Measurements from ENCODE around the gene ALDH3A2. TPM values are rescaled to one million over a fixed set of nuclear protein-coding genes. Genes with fewer than 3 reads are reported as not detected.

ALDH3A2 gene
- total RNA-seq, 1 experiment from 2014 or later, result 97.3 TPM

DNA sequence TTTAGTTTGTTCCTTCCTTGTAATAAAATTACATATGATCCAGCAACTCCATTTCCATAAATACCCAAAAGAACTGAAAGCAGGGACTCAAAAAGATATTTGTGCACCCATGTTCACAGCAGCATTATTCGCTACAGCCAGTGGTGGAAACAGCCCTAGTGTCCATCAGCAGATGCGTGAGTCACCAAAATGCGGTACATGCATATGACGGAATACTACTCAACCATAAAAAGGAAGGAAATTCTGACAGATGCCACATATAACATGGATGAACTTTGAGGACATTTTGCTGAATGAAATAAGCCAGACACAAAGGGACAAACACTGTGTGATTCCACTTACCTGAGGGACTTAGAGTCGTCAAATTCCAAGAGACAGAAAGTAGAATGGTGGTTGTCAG, 76.9 kb downstream of the ALDH3A2 start:
- intact Hi-C loops (cut with micrococcal nuclease; ENCODE audit: unreplicated experiment), result no loop called here
- H3K4me3 ChIP-seq (ENCODE audit: low read depth, low read length, poor library complexity, severe bottlenecking), result no peak overlapping the region
- H3K9me3 ChIP-seq (ENCODE audit: low read depth, low read length, poor library complexity, severe bottlenecking), result no peaks in the 10 kb centered on the region
- POLR2A ChIA-PET (ENCODE audit: low non-redundant PET), result no interaction called here
- no TSS peak for BruUV-seq (replicated peaks)
- no peak overlapping the region for H3K27ac ChIP-seq (ENCODE audit: low read depth, low read length, poor library complexity, severe bottlenecking)
- no peak for TF ChIP-seq EZH2 (IDR thresholded peaks at IDR 0.05; ENCODE audit: borderline replicate concordance, low read depth, low read length, poor library complexity, severe bottlenecking)
- TF ChIP-seq, protein P1, sequence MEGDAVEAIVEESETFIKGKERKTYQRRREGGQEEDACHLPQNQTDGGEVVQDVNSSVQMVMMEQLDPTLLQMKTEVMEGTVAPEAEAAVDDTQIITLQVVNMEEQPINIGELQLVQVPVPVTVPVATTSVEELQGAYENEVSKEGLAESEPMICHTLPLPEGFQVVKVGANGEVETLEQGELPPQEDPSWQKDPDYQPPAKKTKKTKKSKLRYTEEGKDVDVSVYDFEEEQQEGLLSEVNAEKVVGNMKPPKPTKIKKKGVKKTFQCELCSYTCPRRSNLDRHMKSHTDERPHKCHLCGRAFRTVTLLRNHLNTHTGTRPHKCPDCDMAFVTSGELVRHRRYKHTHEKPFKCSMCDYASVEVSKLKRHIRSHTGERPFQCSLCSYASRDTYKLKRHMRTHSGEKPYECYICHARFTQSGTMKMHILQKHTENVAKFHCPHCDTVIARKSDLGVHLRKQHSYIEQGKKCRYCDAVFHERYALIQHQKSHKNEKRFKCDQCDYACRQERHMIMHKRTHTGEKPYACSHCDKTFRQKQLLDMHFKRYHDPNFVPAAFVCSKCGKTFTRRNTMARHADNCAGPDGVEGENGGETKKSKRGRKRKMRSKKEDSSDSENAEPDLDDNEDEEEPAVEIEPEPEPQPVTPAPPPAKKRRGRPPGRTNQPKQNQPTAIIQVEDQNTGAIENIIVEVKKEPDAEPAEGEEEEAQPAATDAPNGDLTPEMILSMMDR (conservative IDR thresholded peaks at IDR 0.05; ENCODE audit: low read depth, low read length), result no peak
- H3K4me1 ChIP-seq (ENCODE audit: insufficient read depth, low read length, poor library complexity, severe bottlenecking), result no peaks in the 10 kb centered on the region
- DNase-seq (ENCODE audit: low spot score), result no peak
- H3K27me3 ChIP-seq (replicated peaks; ENCODE audit: insufficient read depth, low read depth, low read length, poor library complexity), result no peaks in the 10 kb centered on the region
- CTCF ChIA-PET, result no interaction called here
- H3K36me3 ChIP-seq (ENCODE audit: insufficient read depth, low read length, poor library complexity, severe bottlenecking), result no peaks in the 10 kb centered on the region

DNA sequence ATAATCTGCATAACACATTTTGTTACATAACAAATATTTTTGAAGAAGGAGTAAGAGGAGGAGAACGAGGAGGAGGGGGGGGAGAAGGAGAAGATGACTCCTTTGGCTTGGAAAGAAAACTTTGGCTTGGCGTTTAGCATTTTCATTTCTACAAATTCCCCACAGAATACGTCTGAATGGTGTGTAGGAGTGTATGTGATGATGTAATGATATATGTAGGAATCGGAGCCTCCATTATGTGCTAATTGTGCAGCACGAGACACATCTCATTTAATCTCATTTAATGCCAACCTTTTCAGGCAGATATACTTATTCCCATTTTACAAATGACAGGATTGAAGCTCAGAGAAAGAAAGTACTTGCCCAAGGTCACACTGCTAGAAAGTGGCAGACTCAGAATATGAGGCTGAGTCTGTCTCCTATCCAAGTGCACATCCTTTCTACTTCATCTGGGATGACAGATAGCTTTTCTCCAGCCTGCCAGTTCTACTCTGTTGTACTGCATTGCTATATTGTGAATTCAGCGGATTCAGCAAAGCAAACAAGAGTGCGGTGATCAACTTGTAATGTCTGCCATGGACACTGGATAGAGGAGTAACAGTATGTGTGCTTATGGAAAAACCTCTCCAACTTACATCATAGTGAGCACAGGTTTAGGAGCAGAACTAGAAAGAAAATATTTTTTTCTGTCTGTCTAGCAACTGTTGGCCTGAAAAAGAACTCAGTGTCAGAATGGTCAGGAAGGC, 78.3 kb downstream of the ALDH3A2 start:
- no peak overlapping the region for H3K4me3 ChIP-seq (ENCODE audit: low read depth, low read length, poor library complexity, severe bottlenecking)
- intact Hi-C loops (cut with micrococcal nuclease; ENCODE audit: unreplicated experiment), result no loop called here
- ChIA-PET POLR2A (ENCODE audit: low non-redundant PET) (no interaction called here), CTCF (no interaction called here)
- no peak for DNase-seq (ENCODE audit: low spot score)
- H3K27me3 ChIP-seq (replicated peaks; ENCODE audit: insufficient read depth, low read depth, low read length, poor library complexity), result no peaks in the 10 kb centered on the region
- H3K4me1 ChIP-seq (ENCODE audit: insufficient read depth, low read length, poor library complexity, severe bottlenecking), result no peaks in the 10 kb centered on the region
- no peaks in the 10 kb centered on the region for H3K9me3 ChIP-seq (ENCODE audit: low read depth, low read length, poor library complexity, severe bottlenecking)
- H3K27ac ChIP-seq (ENCODE audit: low read depth, low read length, poor library complexity, severe bottlenecking), result no peak overlapping the region
- no peaks in the 10 kb centered on the region for H3K36me3 ChIP-seq (ENCODE audit: insufficient read depth, low read length, poor library complexity, severe bottlenecking)
- no peak for TF ChIP-seq EZH2 (IDR thresholded peaks at IDR 0.05; ENCODE audit: borderline replicate concordance, low read depth, low read length, poor library complexity, severe bottlenecking)
- TF ChIP-seq, protein P1 (conservative IDR thresholded peaks at IDR 0.05; ENCODE audit: low read depth, low read length), result no peak
- no TSS peak for BruUV-seq (replicated peaks)

Other genes with a start within 250 kb of the ALDH3A2 start
- gene RNF112, start 237.5 kb upstream of the ALDH3A2 start, total RNA-seq (2021), result 0.09 and 0.57 TPM in 2 replicates
- 1.9 and 2.1 TPM in 2 replicates for gene SLC47A1, start 114.9 kb upstream of the ALDH3A2 start, total RNA-seq (2021)
- gene SLC47A2, start 67.8 kb downstream of the ALDH3A2 start, total RNA-seq (2021), result not detected in 2 replicates
- gene ALDH3A1, start 99.5 kb downstream of the ALDH3A2 start, total RNA-seq (2021), result 0.20 TPM in 1 of 2 replicates, not detected in the other
- gene ULK2, start 219.2 kb downstream of the ALDH3A2 start, total RNA-seq (2021), result 12.9 and 15.6 TPM in 2 replicates